Activated CD4-positive, alpha-beta T cell treated with anti-CD3 and anti-CD28 coated beads for 4 hours (primary cell): ENCODE data around the gene BRMS1L.
"Not testable (repeated sequence)": the region's sequence is repeated elsewhere in the genome, so short reads cannot be mapped to it uniquely, and the experiment has no call there.

Source experiments
- DNase-seq, 2 donors: peaks; one replicate each; pipeline ENCODE4 v3.0.0-alpha.2; 2020

Gene BRMS1L

DNA sequence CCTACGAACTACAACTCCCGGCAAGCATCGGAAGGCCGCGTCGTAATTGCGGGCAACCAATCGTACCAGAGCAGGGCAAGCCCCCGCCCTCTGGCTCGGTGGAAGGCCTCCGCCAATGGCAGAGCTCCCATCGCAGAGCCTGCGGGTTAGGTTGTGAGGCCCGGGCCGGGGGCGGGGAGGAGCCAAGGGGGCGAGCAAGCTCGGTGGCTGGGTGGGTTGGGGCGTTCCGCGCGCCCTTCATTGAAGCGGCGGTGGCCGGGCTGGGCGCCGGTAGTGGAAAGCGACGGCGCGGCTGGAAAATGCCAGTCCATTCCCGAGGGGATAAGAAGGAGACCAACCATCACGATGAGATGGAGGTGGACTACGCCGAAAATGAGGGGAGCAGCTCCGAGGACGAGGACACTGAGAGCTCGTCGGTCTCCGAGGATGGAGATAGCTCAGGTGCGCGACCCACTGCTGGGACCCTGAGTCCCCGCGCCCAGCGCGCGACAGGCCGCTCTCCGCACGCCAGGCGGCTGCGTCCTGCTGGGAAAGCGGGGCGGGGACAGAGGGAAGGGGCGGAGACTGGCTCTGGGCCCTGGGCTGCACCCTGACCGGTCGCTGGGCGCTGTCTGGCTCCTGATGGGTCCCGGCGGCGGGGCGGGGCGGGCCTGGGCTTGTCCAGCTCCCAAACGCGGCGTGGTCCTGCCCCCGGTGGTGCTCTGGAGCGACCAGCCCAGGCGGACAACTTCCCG, at the start of gene BRMS1L:
TSS of gene BRMS1L (plus strand) at position 121 of the 734 bp plus-strand sequence. CDS start at position 300, 179 bp downstream.
- DNase-seq: peak; percentile 95 to 96

DNA sequence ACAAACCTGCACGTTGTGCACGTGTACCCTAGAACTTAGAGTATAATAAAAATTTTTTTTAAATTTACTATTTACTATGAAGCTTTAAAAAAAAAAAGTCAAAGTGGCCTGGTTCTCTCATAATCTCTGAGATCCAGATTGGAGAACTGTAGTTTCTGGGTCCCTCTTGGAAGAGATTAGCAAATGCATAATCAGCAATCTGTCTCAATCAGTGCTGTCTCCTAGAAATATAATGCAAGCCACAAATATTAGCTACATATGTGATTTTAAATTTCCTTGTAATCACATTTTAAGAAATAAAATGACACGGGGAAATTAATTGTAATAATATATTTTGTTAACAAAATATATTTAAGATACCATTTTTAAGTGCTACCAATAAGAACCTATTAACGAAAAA, 49.3 kb upstream of the BRMS1L start:
- DNase-seq: no peak

DNA sequence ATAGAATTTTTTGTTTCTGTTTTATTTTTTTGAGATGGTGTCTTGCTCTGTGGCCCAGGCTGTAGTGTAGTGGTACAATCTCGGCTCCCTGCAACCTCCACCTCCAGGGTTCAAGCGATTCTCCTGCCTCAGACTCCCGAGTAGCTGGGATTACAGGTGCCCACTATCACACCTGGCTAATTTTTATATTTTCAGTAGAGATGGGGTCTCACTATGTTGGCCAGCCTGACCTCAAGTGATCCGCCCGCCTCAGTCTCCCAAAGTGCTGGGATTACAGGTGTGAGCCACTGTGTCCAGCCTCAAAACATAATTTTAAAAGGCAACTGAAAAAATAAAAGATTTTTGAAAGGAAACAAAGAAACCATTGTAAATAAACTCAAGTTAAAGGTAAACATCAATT, 48.6 kb upstream of the BRMS1L start:
- not testable (repeated sequence) for DNase-seq

DNA sequence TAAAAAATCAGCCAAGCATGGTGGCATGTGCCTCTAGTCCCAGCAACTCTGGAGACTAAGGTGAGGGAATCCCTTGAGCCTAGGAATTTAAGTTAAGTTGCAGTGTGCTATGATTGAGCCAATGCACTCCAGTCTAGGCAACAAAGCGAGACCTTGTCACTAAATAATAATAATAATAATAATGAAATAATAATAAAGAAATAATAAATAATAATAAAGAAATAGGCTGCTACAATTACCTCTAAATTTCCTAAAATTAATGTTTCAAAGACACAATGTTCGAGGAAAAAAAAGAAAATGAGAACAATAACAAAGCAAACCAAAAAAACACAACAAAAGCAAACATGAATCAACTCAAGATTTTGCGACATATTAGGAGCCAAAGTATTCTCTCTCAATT, 46.8 kb upstream of the BRMS1L start:
- DNase-seq: no peak

DNA sequence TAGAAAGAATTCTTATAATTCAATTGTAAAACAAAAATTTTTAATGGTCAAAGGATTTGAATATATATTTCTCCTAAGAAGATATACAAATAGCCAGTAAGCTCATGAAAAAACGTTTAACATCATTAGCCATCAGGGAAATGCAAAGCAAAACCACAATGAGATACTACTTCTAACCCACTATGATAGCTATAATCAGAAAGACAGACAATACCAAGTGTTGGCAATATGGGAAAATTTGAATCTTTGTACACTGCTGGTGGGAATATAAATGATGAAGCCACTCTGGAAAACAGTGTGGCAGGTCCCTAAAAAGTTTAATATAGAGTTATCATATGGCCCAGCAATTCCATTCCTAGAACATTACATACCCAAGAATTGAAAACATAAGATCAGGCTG, 42.4 kb upstream of the BRMS1L start:
- no peak for DNase-seq

DNA sequence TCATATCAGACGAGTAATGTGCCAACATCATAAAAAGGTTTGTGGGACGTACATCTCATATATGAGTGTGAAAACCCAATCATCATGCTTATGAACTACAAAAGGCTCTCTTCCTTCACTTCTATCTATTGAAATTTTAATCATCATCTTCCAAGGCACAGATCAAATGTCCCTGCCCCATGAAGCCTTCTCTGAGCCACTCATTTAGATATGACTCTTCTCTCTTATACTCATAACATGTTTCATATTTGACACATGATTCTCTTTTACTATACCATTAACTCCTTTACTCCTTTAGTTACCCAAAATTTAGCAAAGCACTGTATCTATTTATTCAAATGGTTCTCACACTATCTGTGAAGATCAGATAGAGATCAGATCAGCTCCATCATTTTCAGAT, 39.3 kb upstream of the BRMS1L start:
- no peak for DNase-seq

DNA sequence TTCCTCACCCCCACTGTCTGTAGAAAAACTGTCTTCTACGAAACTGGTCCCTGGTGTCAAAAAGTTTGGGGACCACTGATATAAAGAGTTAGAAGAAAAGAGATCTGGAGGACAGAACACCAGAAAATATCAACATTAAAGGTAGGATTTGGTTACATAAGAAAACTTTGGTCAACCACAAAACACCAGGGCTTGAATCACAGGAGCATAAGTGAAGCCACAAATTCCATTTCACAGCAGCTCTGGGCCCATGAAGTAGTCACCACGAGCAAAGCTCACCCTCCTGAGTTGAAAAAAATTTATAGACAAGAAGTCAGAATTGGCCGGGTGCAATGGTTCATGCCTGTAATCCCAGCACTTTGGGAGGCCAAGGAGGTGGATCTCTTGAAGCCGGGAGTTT, 36.5 kb upstream of the BRMS1L start:
- no peak for DNase-seq

- DNase-seq: no peak
Measured at GRCh38 chr14:35797796-35798195, 28.3 kb upstream of the BRMS1L start.

DNA sequence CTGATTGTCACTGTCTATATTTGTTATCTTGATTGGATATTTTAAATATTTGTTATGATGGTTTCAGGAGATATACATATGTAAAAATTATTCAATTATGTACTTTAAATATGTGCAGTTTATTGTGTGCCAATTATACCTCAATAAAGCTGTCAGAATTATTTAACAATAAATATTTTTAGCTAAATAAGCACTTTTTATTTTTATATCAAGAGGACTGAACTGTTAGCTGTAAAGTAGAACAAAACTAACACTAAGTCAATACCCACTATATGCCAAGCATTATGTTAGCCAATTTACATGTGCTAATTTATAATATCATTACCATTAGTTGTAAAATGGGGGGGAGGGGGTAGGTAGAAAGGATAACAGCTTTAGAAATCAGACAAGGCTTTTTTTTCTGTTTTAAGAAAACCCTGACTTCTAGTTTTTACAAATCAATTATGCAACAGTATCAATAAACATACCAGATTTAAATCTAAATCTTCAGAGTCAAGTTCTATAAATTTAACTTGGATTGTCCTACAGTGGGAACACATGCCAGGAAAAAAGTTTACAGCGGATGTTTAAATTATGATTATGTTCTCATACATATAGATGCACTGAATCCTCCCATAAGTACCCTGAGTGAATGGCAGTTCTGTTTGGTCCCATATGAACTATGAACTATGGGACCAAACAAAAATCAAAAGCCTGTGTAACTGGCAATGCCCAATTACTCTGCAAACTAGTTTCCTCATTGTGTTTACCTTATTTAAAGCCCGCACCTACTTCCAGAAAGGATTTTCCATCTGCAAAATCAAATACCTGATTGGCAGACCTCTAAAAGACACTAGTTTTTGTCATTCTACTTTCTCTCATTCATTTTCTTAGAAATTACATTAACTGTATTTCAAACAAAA, 19.9 kb upstream of the BRMS1L start:
- no peak for DNase-seq

DNA sequence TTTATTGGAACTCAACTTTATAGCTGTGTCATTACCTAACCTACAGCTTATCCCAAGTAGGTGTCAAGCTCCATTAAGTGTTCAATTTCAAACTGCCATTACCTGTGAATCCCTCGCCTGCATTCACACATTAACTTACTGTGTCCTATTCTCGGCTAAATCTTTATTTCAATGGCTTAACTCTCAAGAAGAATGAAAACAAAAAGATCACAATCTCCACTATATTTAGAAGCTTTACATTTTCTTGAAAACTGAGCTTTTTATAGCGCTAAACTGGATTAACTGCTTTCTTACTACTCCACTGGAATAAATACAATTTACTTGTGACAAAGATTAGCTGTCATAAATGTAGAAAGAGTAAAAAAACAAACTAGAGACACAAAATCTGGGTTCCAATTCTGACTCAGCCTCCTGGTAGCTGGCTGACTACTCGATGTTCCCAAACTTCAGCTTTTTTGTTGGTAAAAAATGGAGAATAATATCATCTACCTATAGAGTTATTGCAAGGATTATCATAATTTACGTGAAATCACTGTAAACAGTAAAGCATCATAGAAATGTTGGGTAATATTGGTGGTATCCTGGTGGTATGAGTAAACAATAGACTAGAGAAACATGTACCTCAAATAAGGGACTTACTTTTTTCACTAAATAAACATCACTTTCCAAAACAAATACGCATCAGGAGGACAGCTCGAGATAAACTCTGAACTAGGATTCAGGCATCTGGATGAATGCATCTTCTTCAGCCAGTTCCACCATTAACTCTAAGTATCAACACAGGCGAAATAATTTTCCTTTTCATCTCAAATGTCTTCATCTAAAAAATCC, 18.8 kb upstream of the BRMS1L start:
- DNase-seq: no peak

DNA sequence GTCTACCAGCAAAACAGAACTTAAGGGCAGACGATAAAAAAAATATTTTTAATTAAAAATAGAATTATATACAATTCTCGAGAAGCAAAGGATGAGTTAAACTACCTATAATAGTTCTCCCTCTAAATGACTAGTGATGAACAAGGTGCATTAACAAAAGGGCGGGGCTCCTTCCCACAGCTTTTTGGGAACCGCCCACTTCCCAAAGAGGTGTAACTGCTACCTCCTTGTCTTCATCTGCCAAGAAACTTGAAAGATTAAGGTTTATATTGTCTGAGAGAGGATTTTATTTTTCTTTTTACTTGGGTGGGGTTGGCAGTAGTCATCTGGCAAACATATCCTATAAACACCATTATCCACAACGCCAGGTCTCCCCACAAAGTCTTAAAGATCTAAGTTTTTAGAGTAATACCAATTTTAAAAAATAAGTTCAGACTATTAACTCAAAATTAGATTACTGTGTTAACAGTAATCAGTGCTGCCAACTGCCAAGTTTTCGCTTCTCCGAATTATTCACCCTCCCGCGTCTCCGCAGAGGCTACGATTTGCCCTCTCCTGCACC, 18.0 kb upstream of the BRMS1L start:
- peak; percentile 22 to 25 for DNase-seq

- peak; percentile 91 to 94 for DNase-seq
Measured at GRCh38 chr14:35808638-35809563, 17.2 kb upstream of the BRMS1L start, which contains the start of gene RALGAPA1. RALGAPA1 (minus strand) TSS chr14:35809295; CDS start chr14:35808835, 460 bp downstream.

GRCh38 chr14:35809597-35809996, 16.5 kb upstream of the BRMS1L start:
- DNase-seq: no peak

- no peak for DNase-seq
Measured at GRCh38 chr14:35810963-35811362, 15.2 kb upstream of the BRMS1L start.

GRCh38 chr14:35814371-35815005, 11.7 kb upstream of the BRMS1L start:
- DNase-seq: peak; percentile 74 to 89

- peak in 1 of 2 donors; percentile 27 for DNase-seq
Measured at GRCh38 chr14:35818346-35819115, 7.6 kb upstream of the BRMS1L start.

DNA sequence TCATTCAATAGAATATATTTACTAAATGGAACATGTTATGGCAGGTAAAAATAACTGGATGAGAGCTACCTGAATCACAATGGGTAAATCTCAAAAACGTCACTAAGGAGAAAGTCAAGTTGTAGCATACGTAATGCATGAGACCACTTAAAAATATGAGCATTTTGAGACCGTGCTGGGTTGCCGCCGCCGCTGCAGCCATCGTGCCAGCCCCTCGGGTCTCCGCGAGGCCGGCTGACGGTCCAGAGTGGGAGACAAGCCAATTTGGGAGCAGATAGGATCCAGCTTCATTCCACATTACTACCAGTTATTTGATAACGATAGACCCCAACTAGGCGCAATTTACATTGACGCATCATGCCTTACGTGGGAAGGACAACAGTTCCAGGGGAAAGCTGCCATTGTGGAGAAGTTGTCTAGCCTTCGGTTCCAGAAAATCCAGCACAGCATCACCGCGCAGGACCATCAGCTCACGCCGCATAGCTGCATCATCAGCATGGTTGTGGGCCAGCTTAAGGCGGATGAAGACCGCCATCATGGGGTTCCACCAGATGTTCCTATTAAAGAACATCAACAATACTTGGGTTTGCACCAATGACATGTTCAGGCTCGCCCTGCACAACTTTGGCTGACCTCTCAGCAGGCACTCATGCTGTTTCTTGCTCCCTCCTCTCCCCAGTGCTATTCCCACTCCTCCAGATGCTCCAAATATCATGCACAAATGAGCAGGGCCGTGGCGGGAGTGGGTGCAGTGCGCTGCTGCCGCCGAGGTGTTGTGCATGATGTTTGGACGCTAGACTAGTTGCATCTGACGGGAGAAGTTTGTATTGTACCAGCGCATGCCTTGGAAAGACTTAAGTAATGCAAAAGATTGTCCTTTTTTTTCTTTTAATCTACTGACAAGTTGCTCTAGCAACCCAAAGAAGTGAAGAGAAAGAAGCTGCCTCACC, 6.3 kb upstream of the BRMS1L start:
- DNase-seq: no peak

- peak in 1 of 2 donors; percentile 12 for DNase-seq
Measured at GRCh38 chr14:35821564-35822411, 4.3 kb upstream of the BRMS1L start.
